Stimulated activated naive CD4-positive, alpha-beta T cell treated with Interleukin-2 at 50 U/mL for 16 hours (primary cell): ENCODE measurements around the gene CLSTN2.

Experiments used
- DNase-seq: peaks from one replicate; lab custom pipeline; 2025; lab: John Stamatoyannopoulos, UW

CLSTN2 gene

DNA sequence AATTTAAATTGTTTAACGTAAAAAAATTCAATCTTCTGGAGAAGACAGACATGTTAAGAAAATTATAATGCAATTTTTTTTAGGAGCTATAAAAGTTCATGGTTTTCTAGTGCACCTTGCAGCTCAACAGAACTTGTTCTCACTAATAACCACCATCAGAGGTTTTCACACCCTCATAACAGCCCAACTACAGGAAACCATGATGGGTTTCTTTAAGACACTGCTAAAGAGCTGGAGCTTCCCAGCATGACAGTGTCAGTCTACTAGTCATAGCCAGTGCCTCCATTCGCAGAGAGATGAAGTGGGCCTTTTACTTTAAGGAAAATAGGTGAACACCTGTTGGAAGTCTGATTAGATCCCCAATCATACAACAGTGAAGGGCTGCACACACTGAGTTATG lies 518.8 kb downstream of the CLSTN2 start:
- DNase-seq = no peak

DNA sequence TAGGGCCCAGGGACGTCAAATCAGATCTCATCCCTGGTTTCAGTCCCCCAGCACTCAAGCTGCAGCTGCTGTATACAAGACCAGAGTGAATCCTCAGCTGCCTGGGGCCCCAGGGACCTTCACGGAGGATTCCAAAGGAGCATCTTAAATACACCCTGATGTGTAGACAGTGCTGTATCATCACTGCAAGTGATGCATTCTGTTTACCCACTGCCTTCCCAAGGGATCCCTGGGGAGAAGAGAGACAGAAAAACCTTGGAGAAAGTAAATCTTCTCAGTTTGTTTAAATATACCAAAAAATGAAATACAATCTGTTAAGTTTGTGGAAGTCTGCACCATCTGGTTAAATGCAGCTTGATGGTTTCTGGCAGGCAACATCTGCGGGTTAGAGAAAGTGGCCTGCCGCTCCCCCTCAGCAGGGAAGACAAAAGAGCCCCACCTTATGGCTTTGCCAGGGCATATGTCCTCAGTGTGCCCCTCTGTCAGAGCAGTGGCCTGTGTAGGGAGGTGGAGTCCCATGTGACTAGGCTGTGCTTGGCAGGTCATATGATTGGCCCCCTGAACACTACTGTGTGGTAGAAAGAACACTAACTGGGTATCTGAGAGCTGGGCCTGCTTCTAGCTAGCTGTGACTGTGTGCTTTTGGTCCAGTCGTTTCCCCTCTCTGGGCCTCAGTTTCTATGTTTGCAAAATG lies 520.7 kb downstream of the CLSTN2 start:
- no peak for DNase-seq

- DNase-seq = no peak
Observed at GRCh38 chr3:140456974-140457373, 522.0 kb downstream of the CLSTN2 start.

GRCh38 chr3:140459462-140459861 lies 524.5 kb downstream of the CLSTN2 start:
- no peak for DNase-seq

DNA sequence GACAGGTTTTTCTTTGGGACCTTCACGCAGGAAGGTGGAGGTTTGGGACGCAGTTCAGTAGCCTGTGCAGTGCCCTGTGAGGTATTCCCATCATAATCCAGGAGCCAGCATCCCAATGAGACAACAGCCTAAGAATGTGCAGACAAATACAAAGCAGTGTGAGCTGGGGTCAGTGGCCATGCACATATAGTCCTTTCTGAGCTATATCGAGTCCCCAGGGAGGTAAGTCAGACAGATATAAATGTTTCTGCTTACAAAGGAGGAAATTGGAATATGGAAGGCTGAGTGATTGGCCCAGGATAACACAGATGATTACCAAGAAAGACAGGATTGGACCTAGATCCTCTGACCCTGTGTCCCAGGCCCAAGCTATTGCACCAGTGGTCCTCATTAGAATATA lies 526.3 kb downstream of the CLSTN2 start:
- no peak for DNase-seq

GRCh38 chr3:140463355-140463754 lies 528.4 kb downstream of the CLSTN2 start:
- no peak for DNase-seq

- no peak for DNase-seq
Observed at GRCh38 chr3:140465988-140466387, 531.0 kb downstream of the CLSTN2 start.

DNA sequence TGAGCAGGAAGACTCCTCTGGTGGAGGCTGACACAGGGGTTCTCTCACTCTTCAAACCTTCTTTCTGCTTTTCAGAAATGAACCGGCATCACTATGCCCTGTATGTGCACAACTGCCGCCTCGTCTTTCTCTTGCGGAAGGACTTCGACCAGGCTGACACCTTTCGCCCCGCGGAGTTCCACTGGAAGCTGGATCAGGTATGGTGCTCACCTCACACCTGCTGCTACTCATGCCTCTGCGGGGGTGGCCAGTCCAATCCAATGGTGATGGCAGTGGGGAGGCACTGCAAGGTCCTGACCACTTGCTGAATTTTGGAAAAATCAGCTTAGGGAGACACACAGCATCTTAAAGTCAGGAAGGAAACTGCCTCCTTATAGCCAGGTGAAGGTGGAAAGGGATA lies 531.5 kb downstream of the CLSTN2 start:
- DNase-seq = no peak

DNA sequence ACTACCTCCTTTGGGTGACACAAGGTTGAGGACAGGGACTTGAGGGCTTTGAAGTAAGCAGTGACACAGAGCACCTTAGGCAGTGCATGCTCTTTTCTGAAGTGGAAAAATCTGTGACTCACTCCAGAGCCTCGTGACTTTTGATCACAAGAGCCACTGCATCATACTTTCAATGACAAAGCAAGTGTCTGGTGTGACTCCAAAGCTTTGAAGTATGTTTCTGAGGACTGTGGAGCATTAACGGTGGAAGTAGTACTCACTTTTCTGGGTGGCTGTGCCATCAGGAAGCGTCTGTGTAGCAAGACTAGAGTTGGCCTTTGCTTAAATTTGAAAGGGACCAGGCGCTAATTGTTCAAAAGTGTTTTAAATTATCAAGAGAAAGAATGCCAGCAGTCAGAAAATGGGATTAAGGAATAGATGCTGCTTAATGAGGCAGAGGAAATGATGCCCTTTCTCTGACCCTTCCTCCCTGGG lies 532.2 kb downstream of the CLSTN2 start:
- DNase-seq = no peak

GRCh38 chr3:140467796-140468315 lies 532.9 kb downstream of the CLSTN2 start:
- no peak for DNase-seq

GRCh38 chr3:140468407-140468806 lies 533.4 kb downstream of the CLSTN2 start:
- no peak for DNase-seq

DNA sequence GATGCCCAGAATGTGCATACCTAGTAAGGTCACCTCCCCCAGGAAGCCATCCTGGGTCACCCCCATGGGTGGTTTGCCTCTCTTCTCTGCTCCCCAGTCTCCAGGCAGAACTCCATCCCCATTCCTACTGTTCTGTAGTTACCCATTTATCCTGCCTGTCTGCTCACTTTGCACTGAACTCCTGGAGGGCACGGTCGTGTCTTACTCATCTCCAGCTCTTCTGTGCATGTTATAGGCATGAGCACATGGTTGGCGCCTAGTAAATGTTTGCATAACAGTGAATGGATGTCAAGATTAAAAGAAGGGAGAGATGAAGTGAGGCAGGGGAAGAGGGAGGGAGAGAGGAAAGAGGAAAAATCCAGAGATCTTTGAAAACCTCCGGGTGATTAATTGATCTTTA lies 534.5 kb downstream of the CLSTN2 start:
- DNase-seq = no peak

DNA sequence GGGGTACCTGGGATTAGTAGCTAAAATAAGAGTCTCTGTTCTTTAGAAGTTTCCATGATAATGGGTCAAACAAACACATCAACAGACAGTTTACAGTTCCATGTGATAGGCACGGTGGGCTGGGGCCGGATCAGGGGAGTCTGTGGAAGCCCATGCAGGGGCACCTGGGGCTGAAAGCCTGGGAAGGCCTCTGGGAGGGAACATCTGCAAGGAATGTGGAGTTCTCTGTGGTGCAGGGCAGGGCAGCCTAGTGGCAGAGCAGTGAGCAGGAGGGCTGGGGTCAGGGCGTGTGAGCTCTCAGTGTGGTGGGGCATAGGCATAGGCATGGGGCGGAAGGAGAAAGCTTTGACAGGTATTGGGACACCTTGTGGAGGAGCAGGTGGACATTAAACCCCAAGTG lies 535.2 kb downstream of the CLSTN2 start:
- DNase-seq = no peak

DNA sequence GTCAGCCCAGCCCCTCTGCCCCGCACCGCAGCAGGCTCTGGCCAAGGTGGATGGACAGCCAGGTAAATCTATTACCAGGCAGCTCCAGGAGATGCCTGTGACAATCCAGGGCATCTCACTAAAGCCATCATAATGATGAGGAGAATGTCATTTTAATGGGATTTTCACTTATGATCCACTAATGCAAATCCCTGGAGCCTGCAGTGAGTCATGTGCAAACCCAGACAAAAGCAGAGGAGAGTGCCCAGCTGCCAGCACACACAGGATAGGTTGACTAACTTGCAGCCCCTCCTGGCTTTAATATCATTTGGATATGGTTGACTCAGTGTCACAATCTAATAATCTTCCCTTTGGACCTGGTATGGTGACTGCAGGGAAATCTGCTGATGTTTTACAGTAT lies 536.0 kb downstream of the CLSTN2 start:
- DNase-seq = no peak

GRCh38 chr3:140472306-140473020 lies 537.5 kb downstream of the CLSTN2 start:
- DNase-seq = no peak

- no peak for DNase-seq
Observed at GRCh38 chr3:140487566-140487965, 552.6 kb downstream of the CLSTN2 start.

DNA sequence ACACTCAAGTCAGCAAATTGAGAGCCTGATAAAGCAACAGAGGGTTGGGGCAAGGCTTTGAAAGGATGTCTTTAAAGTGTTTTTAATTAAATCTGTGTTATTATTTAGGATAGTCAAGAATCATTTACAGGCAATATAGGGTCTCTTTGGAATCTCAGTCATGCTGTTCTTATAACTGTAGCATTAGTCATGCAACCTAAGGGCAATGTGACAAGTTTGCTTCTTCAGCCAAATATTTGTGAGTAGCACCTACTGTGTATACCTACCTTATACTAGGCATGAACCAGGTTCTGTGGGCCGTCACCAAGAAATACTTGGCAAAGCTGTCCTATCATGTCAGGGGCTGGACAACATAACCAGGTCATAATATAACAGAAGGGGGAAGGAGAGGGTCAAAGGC lies 558.3 kb downstream of the CLSTN2 start:
- no peak for DNase-seq

- DNase-seq = no peak
Observed at GRCh38 chr3:140494970-140495369, 560.0 kb downstream of the CLSTN2 start.

DNA sequence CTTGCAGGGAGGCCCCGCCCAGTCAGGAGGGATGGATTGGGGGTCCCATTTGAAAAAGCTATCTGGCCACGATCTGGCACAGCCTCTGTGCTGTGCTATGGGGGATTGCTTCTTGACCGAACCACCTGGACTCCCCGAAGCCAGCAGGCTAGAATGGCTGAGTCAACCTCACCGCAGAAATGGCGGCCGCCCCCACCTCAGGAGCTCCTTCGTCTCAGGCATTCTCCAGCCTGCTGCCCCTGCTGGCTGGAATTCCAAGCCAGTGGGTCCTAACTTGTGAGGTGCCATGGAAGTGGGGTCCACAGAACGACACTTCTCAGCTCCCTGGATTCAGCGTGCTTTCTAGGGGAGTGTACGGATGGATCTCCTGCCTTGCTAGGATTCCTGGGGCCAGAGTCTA lies 562.3 kb downstream of the CLSTN2 start:
- no peak for DNase-seq

DNA sequence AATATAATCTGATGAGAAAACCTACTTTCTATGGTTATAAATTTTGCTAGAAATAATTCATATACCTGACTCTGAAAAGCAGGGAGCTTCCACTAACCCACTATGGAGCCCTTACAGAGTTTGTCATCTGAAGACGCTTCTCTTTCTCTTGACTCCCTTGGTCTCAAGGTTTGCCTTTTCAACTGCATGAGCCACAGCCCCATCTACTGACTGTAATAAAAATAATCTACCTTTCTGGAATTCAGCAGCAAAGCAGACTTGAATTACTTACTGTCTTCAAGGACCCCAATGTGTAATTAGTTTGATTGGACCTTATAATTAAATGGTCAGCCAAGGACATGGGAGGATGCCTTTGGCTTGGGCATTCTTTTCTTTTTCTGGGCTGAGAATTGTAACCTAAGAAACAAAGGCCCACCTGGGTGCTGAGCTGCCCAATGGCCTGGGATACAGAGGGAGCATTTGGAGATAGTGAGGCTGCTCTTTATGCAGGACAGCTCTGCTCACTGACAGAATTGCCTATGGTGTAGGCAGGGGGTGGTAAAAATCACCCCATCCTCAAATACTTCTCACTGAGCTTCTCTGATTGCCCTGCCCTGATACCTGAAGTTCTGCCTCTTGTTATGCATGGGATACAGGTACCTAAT lies 564.3 kb downstream of the CLSTN2 start:
- DNase-seq = no peak

DNA sequence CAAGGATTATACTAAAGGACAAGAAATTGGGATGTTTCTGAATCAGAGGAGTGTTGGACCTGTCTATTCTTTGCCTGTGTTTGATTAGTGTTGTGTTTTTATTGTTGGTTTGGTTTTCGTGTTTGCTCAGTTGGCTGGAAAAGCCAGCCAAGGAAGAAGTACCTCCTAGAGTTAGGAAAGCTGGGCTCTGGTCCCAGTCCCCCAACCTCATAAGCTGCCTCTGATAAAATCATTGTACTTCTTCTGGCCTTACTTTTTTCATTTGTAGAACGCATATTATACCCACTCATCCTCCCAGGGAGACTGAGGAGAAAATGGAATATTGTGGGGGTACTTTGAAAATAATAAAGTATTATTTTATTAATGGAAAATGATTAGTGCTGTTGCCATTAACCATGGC lies 565.5 kb downstream of the CLSTN2 start:
- no peak for DNase-seq

DNA sequence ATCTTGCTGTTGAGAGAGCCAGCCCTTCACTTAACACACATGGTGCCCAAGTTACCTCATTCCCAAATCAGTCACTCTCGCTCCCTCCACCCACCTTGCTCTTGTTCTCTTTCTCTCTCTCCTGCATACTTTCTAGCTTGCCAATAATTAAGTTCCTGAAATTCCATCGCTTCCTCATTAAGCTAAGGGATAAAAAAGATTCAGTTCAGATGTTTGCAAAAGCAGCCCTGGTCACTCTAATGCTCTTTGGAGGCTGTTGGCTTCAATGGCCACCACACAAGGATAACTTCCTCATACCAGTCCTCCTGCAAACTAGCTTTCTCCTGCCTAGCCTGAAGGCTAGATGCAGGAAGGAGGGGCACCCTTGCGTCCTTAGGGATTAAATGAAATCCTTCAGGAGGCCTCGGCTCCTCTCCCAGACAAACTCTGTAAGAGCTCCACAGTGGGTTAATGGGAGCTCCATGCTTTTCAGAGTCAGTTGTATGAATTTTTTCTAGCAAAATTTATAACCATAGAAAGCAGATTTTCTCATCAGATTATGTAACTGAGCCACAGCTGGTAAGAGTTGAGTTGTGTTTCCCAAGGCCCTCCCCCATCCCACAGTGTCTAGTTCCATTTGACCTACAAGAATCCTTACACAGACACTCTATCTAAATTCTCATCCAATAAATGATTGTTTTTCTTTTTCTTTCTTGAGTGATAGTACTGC lies 566.2 kb downstream of the CLSTN2 start:
- DNase-seq = no peak
